ENCODE results near the gene AMMECR1.

GRCh38 chrX:110308220-110308619 lies 9.7 kb downstream of the AMMECR1 start:
- no peak for TF ChIP-seq CTCF (IDR thresholded peaks at IDR 0.05)
- no peak for TF ChIP-seq POLR2A (IDR thresholded peaks at IDR 0.05; ENCODE audit: low read depth)
